ENCODE data around the gene GCN1.
"Not testable (repeated sequence)": the region's sequence is repeated elsewhere in the genome, so short reads cannot be mapped to it uniquely, and the experiment has no call there.

Gene GCN1

GRCh38 chr12:120194534-120195395, at the start of gene GCN1:
Gene GCN1, minus strand, starts transcription at chr12:120194715. Its CDS starts 18 bp downstream, at chr12:120194697.
- DNase-seq = peak; percentile 69

GRCh38 chr12:120242971-120243699, 48.6 kb upstream of the GCN1 start:
- DNase-seq = no peak

- DNase-seq = no peak
These were observed 47.8 kb upstream of the GCN1 start for GRCh38 chr12:120242275-120242799.

GRCh38 chr12:120241561-120242274, 47.2 kb upstream of the GCN1 start:
- no peak for DNase-seq

GRCh38 chr12:120240495-120240833, 45.9 kb upstream of the GCN1 start:
- DNase-seq = no peak

- DNase-seq = no peak
These were observed 45.4 kb upstream of the GCN1 start for GRCh38 chr12:120239776-120240494.

GRCh38 chr12:120238839-120239445, 44.4 kb upstream of the GCN1 start:
- no peak for DNase-seq

GRCh38 chr12:120238217-120238616, 43.7 kb upstream of the GCN1 start:
- no peak for DNase-seq

- DNase-seq = no peak
These were observed 43.1 kb upstream of the GCN1 start for GRCh38 chr12:120237360-120238171.

- DNase-seq = not testable (repeated sequence)
These were observed 42.3 kb upstream of the GCN1 start for GRCh38 chr12:120236809-120237208.

- no peak for DNase-seq
These were observed 41.1 kb upstream of the GCN1 start for GRCh38 chr12:120235369-120236323.

GRCh38 chr12:120234643-120235368, 40.3 kb upstream of the GCN1 start:
- peak; percentile 87 for DNase-seq

GRCh38 chr12:120231316-120232011, 36.9 kb upstream of the GCN1 start:
- DNase-seq = peak; percentile 94

GRCh38 chr12:120230974-120231315, 36.4 kb upstream of the GCN1 start:
- no peak for DNase-seq

GRCh38 chr12:120230326-120230973, 35.9 kb upstream of the GCN1 start:
- DNase-seq = peak; percentile 10

GRCh38 chr12:120229487-120230325, 35.2 kb upstream of the GCN1 start:
- no peak for DNase-seq

- DNase-seq = peak; percentile 9
These were observed 34.6 kb upstream of the GCN1 start for GRCh38 chr12:120229071-120229486.

Data from NCI-H2029 (cell line).